ENCODE results near the gene UNK. TPM values are rescaled to one million over a fixed set of nuclear protein-coding genes. Genes with fewer than 3 reads are reported as not detected.

UNK gene
- total and polyA plus RNA-seq, 2 of the 13 experiments (the other 11 are each of a cell fraction or from before 2014, with no cell fraction given), result 31.6 to 33.0 TPM

DNA sequence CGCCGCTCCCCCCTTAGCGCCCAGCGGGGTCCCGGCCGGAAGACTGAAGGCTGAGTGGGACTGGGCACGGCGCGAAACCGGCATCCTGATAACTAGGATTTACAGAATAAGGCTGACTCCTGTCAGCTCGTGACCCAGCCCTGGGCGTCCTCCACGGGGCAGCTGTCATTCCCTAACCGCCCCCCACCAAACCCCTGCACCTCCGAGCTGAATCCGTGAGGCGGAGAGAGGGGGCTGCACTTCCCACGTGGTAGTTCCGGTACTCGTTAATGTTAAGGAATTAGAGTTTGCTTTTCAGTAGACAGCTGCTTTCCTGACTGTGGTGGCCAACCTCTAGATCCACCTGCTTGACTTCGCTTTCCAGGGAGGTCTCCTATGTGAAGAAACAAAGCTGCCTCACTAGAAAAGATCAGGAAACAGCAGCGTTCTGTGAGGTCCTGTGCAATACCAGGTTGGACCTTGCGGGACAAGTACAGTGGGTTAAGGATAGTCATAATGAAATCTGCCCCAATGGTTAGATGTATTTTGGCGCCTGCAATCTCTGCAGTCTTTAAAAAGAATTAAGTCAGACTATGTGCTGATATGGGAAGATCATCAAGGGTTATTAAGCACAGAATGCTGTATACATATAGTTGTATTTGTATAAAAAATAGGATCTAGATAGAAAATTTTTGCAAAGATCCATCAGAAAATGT is 71.6 kb downstream of the UNK start (continued):
- TF ChIP-seq, protein P1, sequence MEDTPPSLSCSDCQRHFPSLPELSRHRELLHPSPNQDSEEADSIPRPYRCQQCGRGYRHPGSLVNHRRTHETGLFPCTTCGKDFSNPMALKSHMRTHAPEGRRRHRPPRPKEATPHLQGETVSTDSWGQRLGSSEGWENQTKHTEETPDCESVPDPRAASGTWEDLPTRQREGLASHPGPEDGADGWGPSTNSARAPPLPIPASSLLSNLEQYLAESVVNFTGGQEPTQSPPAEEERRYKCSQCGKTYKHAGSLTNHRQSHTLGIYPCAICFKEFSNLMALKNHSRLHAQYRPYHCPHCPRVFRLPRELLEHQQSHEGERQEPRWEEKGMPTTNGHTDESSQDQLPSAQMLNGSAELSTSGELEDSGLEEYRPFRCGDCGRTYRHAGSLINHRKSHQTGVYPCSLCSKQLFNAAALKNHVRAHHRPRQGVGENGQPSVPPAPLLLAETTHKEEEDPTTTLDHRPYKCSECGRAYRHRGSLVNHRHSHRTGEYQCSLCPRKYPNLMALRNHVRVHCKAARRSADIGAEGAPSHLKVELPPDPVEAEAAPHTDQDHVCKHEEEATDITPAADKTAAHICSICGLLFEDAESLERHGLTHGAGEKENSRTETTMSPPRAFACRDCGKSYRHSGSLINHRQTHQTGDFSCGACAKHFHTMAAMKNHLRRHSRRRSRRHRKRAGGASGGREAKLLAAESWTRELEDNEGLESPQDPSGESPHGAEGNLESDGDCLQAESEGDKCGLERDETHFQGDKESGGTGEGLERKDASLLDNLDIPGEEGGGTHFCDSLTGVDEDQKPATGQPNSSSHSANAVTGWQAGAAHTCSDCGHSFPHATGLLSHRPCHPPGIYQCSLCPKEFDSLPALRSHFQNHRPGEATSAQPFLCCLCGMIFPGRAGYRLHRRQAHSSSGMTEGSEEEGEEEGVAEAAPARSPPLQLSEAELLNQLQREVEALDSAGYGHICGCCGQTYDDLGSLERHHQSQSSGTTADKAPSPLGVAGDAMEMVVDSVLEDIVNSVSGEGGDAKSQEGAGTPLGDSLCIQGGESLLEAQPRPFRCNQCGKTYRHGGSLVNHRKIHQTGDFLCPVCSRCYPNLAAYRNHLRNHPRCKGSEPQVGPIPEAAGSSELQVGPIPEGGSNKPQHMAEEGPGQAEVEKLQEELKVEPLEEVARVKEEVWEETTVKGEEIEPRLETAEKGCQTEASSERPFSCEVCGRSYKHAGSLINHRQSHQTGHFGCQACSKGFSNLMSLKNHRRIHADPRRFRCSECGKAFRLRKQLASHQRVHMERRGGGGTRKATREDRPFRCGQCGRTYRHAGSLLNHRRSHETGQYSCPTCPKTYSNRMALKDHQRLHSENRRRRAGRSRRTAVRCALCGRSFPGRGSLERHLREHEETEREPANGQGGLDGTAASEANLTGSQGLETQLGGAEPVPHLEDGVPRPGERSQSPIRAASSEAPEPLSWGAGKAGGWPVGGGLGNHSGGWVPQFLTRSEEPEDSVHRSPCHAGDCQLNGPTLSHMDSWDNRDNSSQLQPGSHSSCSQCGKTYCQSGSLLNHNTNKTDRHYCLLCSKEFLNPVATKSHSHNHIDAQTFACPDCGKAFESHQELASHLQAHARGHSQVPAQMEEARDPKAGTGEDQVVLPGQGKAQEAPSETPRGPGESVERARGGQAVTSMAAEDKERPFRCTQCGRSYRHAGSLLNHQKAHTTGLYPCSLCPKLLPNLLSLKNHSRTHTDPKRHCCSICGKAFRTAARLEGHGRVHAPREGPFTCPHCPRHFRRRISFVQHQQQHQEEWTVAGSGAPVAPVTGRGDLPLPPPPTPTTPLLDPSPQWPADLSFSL (CRISPR knock-in tag; IDR thresholded peaks at IDR 0.05), result peak; percentile 22; the same call in 1 of the 2 replicates
- TF ChIP-seq ZBTB1 (CRISPR knock-in tag; IDR thresholded peaks at IDR 0.05; ENCODE audit: borderline replicate concordance) (no peak), ZNF468 (CRISPR knock-in tag; IDR thresholded peaks at IDR 0.05) (0 out of 2 replicates have a peak, but pooled peaks have one; percentile 6), SALL2 (CRISPR knock-in tag; IDR thresholded peaks at IDR 0.05) (0 out of 2 replicates have a peak, but pooled peaks have one; percentile 64), CREB1 (IDR thresholded peaks at IDR 0.05) (no peak), CREB1 (CRISPR knock-in tag; IDR thresholded peaks at IDR 0.05) (no peak), RFXAP (CRISPR knock-in tag; IDR thresholded peaks at IDR 0.05; ENCODE audit: borderline replicate concordance) (no peak), SALL1 (CRISPR knock-in tag; IDR thresholded peaks at IDR 0.05) (0 out of 2 replicates have a peak, but pooled peaks have one; percentile 40), ZC3H13 (CRISPR knock-in tag; IDR thresholded peaks at IDR 0.05) (0 out of 2 replicates have a peak, but pooled peaks have one; percentile 95), ZNF652 (CRISPR knock-in tag; IDR thresholded peaks at IDR 0.05; ENCODE audit: borderline replicate concordance, low read depth) (0 out of 2 replicates have a peak, but pooled peaks have one; percentile 3), ZFP90 (CRISPR knock-in tag; IDR thresholded peaks at IDR 0.05; ENCODE audit: borderline replicate concordance) (no peak; the same call in 1 of the 2 replicates), ZNF253 (CRISPR knock-in tag; IDR thresholded peaks at IDR 0.05; ENCODE audit: borderline replicate concordance) (0 out of 2 replicates have a peak, but pooled peaks have one; percentile 3), TEAD3 (CRISPR knock-in tag; optimal IDR thresholded peaks at IDR 0.05; ENCODE audit: borderline replicate concordance) (peak; percentile 19)
- TF ChIP-seq, protein P2, sequence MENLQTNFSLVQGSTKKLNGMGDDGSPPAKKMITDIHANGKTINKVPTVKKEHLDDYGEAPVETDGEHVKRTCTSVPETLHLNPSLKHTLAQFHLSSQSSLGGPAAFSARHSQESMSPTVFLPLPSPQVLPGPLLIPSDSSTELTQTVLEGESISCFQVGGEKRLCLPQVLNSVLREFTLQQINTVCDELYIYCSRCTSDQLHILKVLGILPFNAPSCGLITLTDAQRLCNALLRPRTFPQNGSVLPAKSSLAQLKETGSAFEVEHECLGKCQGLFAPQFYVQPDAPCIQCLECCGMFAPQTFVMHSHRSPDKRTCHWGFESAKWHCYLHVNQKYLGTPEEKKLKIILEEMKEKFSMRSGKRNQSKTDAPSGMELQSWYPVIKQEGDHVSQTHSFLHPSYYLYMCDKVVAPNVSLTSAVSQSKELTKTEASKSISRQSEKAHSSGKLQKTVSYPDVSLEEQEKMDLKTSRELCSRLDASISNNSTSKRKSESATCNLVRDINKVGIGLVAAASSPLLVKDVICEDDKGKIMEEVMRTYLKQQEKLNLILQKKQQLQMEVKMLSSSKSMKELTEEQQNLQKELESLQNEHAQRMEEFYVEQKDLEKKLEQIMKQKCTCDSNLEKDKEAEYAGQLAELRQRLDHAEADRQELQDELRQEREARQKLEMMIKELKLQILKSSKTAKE (CRISPR knock-in tag; IDR thresholded peaks at IDR 0.05; ENCODE audit: borderline replicate concordance), result peak; percentile 42
- TF ChIP-seq, protein P3, sequence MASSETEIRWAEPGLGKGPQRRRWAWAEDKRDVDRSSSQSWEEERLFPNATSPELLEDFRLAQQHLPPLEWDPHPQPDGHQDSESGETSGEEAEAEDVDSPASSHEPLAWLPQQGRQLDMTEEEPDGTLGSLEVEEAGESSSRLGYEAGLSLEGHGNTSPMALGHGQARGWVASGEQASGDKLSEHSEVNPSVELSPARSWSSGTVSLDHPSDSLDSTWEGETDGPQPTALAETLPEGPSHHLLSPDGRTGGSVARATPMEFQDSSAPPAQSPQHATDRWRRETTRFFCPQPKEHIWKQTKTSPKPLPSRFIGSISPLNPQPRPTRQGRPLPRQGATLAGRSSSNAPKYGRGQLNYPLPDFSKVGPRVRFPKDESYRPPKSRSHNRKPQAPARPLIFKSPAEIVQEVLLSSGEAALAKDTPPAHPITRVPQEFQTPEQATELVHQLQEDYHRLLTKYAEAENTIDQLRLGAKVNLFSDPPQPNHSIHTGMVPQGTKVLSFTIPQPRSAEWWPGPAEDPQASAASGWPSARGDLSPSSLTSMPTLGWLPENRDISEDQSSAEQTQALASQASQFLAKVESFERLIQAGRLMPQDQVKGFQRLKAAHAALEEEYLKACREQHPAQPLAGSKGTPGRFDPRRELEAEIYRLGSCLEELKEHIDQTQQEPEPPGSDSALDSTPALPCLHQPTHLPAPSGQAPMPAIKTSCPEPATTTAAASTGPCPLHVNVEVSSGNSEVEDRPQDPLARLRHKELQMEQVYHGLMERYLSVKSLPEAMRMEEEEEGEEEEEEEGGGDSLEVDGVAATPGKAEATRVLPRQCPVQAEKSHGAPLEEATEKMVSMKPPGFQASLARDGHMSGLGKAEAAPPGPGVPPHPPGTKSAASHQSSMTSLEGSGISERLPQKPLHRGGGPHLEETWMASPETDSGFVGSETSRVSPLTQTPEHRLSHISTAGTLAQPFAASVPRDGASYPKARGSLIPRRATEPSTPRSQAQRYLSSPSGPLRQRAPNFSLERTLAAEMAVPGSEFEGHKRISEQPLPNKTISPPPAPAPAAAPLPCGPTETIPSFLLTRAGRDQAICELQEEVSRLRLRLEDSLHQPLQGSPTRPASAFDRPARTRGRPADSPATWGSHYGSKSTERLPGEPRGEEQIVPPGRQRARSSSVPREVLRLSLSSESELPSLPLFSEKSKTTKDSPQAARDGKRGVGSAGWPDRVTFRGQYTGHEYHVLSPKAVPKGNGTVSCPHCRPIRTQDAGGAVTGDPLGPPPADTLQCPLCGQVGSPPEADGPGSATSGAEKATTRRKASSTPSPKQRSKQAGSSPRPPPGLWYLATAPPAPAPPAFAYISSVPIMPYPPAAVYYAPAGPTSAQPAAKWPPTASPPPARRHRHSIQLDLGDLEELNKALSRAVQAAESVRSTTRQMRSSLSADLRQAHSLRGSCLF (CRISPR knock-in tag; IDR thresholded peaks at IDR 0.05; ENCODE audit: borderline replicate concordance), result no peak

All from HepG2 (cell line).